GM23338 (cell line): ENCODE data around the gene GALNT9.
"Not testable (repeated sequence)": the region's sequence is repeated elsewhere in the genome, so short reads cannot be mapped to it uniquely, and the experiment has no call there.

Experiments
- CREB1 ChIP-seq: fragments of 250-450 bp; sonication (Bioruptor Pico); IDR thresholded peaks from 2 replicates; pipeline ENCODE4 v1.5.0; 2020; ENCODE audit warnings: low read depth, mild to moderate bottlenecking, moderate library complexity
- CTCF ChIP-seq, 2 experiments: fragments of 200-600 bp in 1 of 2; sonication (generic) in 1 of 2; conservative IDR thresholded peaks; 2 replicates each; pipeline versions ENCODE4 v1.5.1 to v1.6.1; 2016 to 2017; ENCODE audit warnings: antibody characterized with exemption in 2 of 2, low read depth in 2 of 2, mild to moderate bottlenecking in 2 of 2, moderate library complexity in 1 of 2
- ETS1 ChIP-seq: IDR thresholded peaks from 2 replicates; pipeline ENCODE4 v1.6.1; 2016; ENCODE audit warnings: antibody characterized with exemption
- EZH2 ChIP-seq: fragments of 200-600 bp; sonication (generic); IDR thresholded peaks from one replicate; pipeline ENCODE4 v1.8.0; 2017; ENCODE audit warnings: antibody characterized with exemption, mild to moderate bottlenecking, low read depth; ENCODE audit not compliant: unreplicated experiment
- EZH2phosphoT487 ChIP-seq: fragments of 200-600 bp; sonication (generic); IDR thresholded peaks from one replicate; pipeline ENCODE4 v1.8.1; 2018; ENCODE audit warnings: antibody characterized with exemption; ENCODE audit not compliant: unreplicated experiment
- JUNB ChIP-seq: IDR thresholded peaks from one replicate; pipeline ENCODE4 v1.6.1; 2016; ENCODE audit warnings: antibody characterized with exemption; ENCODE audit not compliant: unreplicated experiment
- NANOG ChIP-seq: IDR thresholded peaks from 2 replicates; pipeline ENCODE4 v1.6.1; 2016; ENCODE audit warnings: antibody characterized with exemption, borderline replicate concordance
- POLR2AphosphoS5 ChIP-seq: IDR thresholded peaks from 2 replicates; pipeline ENCODE4 v1.6.1; 2016; ENCODE audit warnings: antibody characterized with exemption, low read depth
- REST ChIP-seq: IDR thresholded peaks from one replicate; pipeline ENCODE4 v1.6.1; 2018; ENCODE audit warnings: antibody characterized with exemption; ENCODE audit not compliant: unreplicated experiment
- STAT1 ChIP-seq: IDR thresholded peaks from one replicate; pipeline ENCODE4 v1.6.1; 2016; ENCODE audit warnings: antibody characterized with exemption; ENCODE audit not compliant: unreplicated experiment
- ZNF114 ChIP-seq: fragments of 250-450 bp; sonication (Bioruptor Pico); IDR thresholded peaks from 2 replicates; pipeline ENCODE4 v1.5.0; 2020; ENCODE audit warnings: mild to moderate bottlenecking, moderate library complexity

GRCh38 chr12:132252981-132253380 is 76.4 kb downstream of the GALNT9 start:
- TF ChIP-seq ETS1; CTCF (conservative IDR thresholded peaks at IDR 0.05; ENCODE audit: low read depth in 2 of 2); EZH2; EZH2phosphoT487; ZNF114; POLR2AphosphoS5; REST; CREB1 (CRISPR knock-in tag); NANOG; JUNB; STAT1: not testable (repeated sequence)
